HG02610 (cell line): Measurements from ENCODE around the gene TSPAN4.

ENCODE experiments used
- ATAC-seq: cut with Tn5 transposase; IDR thresholded peaks from one replicate; pipeline ENCODE4 v1.9.1; 2021; ENCODE audit warnings: mild to moderate bottlenecking, moderate library complexity; ENCODE audit not compliant: unreplicated experiment

The TSPAN4 gene, protein sequence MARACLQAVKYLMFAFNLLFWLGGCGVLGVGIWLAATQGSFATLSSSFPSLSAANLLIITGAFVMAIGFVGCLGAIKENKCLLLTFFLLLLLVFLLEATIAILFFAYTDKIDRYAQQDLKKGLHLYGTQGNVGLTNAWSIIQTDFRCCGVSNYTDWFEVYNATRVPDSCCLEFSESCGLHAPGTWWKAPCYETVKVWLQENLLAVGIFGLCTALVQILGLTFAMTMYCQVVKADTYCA

DNA sequence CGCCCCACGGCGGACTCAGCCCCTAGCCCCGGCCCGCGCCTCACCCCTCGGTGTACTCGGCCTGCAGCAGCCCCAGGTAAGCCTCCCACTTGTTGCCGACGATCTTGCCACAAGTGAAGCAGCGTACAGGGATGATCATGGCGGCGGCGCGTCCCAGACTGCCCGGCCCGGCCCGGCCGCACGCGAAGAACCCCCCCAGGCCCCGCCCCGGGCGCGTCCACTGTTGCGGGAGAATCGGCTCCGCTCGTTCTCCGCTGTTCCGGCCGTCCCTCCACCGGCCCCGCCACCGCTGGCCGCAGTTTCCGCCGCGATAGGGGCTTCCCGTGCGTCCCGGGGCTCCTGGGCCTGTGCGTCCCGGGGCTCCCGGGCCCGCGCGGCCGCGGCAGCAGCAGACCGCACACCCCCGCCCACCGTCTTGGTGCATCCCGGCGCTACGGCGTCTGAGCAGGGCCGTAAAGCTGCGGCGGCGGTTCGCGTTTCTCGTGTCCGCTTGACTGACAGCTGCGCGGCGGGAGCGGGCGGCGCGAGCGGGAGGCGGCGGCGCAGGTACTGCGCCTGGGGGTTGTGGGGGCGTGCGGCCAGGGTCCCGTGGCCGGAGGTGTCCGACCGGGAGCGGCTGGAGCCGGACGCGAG lies at the start of gene TSPAN4, which contains the start of gene POLR2L:
TSPAN4 (plus strand) TSS at position 483 of the 633 bp plus-strand sequence. CDS start 7,453 bp downstream, outside the sequence.
POLR2L (minus strand) TSS at position 160 of the 633 bp plus-strand sequence; CDS start at position 139, 21 bp downstream.
- ATAC-seq = peak; percentile 58

DNA sequence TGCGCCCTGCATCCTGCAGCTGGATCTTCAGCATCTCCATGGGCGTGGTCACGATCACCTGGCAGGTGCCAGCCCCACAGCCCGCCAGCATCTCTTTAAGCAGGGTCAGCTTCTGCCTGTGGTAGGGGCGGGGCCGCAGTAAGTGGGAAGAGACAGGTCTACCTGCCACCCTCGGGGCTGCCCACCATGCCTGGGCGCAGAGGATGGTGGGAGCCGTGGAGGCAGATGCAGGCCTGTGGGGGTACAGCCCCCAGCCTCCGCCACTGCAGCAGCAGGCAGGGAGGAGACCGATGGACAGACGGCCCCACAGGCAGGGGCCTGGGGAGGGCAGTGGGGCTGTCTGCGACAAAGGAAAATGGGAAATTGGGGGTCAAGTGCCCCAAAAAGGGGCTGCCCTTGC lies 49.8 kb upstream of the TSPAN4 start:
- no peak for ATAC-seq

DNA sequence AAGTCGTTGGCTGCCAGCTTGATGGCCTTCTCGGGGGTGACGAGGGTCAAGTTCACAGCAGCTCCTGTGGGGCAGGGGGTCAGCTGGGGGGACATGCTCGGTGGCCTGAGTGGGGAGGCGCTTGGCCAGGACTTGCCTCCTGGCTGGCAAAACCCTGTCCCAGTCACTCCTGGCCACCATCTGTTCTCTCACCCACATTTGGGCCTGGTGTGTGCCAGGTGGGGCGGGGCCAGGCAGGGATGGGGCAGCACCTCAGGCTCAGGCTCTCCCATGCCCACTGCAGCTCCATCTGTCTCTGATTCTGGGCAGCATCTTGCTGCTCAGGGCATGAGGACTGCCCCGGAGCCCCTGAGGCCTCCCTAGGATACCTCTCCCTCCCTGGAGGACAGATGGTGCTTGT lies 49.1 kb upstream of the TSPAN4 start:
- no peak for ATAC-seq

DNA sequence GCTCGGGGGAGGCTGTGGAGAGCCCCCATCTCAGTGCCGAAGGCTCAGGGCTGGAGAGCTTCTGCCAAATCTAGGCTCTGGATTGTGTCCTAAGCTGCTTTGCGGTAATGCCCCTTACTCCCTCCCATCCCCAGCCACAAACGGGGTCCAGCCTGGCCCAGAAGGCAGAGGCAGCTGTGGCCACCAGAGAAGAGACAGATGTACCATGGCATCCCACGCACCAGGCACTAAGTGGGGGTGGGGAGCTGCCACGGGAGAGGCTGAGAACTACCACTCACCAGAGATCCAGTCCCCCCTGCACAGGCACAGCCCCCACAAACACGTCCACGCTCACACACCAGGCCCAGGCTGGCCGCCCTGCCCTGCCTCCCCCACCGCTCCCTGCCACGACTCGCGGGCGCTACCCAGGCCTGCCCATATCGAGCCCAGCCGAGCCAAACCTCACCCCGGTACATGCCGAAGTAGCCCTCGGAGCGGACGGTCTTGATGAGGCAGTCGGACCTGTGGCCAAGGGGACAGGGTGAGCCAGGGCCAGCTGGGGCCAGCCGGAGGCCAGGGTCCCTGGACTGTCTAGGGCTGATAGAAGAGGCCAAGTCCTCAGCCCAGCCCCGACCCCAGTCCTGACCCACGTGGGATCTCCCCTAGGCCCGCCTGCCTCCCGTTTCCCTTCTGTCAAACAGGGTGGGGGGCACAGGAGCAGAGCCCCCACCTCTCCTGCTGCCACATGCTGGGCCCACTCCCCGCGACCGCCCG lies 48.5 kb upstream of the TSPAN4 start:
- ATAC-seq = no peak

DNA sequence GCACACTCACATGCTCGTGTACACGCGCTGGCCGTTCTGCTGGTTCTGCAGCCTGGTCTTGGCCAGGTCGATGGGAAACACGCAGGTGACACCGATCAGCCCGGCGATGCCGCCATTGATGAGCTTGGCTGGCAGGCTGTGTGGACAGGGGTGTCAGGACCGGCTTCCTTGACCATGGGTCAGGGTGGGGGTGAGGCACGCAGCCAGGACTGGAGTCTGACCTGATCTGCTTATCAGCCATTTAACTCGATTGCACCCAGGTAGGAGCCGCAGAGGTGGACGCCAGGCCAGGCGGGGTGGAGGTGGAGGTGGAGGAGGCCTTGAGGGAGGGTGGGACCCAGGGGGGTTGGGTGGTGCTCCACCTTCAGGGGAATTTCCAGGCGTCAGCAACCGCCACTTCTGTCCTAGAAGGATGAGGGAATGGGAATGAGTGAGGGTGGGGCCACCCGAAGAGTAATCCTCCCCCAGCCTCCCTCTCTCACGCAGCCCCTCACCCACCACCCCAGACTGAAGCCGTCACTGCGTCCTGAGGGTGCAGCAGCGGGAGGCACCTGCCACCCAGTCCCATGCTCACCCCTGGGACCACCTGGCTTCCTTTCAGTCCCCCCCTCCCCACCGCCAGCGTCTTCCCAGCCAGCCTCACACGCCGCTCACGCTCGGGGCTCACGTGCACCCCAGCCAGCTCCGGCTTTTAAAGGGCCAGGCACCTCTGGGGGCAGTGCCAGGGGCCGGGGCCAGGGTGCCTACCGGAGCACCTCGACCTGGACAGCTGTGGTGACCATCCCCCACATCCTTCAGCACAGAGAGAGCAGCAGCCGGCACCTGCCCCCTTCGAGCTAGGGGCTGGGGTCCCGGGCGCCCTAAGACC lies 47.7 kb upstream of the TSPAN4 start:
- ATAC-seq = no peak

DNA sequence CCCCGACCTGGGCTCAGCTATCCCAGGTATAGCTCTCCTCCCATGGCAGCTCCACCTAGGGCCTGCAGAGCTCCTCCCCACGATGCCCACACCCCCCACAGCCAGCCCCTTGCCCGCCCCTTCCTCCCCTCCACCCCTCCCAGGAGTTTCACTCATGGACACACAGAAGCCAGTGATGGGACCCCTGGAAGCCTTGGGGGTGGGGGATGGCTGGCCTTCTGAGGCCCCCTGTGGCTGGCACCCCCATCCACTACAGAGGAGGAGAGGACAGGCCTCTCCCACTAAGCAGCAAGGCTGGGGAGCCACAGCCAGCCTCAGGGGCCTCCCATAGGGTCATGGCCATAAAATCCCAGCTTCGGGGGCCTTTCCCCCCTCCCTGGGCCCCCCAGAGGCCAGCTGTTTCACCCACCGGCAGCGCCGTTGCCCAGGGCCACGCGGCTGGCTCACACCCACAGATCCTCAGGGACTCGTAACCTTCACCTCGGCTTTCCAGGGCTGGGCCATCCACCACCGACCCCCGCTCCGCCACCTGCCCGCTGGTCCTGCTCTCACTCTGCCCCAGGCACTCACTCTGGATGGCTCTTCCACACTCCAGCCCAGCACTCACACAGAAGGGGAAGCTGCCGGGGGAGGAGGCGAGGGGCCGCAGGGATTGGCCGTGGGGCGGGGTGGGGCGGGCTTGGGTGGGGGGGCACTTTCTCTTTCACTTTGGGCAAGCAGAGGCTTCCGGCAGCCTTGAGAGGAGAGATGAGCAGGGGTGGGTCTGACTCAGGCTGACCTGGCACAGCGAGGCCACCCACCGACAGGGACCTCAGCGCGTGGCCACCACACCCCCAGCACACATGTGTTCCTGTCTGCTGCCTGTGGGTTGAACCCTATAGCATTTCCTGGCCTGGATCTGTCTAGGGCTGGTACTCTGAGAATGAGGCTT lies 46.8 kb upstream of the TSPAN4 start:
- ATAC-seq = peak; percentile 24

DNA sequence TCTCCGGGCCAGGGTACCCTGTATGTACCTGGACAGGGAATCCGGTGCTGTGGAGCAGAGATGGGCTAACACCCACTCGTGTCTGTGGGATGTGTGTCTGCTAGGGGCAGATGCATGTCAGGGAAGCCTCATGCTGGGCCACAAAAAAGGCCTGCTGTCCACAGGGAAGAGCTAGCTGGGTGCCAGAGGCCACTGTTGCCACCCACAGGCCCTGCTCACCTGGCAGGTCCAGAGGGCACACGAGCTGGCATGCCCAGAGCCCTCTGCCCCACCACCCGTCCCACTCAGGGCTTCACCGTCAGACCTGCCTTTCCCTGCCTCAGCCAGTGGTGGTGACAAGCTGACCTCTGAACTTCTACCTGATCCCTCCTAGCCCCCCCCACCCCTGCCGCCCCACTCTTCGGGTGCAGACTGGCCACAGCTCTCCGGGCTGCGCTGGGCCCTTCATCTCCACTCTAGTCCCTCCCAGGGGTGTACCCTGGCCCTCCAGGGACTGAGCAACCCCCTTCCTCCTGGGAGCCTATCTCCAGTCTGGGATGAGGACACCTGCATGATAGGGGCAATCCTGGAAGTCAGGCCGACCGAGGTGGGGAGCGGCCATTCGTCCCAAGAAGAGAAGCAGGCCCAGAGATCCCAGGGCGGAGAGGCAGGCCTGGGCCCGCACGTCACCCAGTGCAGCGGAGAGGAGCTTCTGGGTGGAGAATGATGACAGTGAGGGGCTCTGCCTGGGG lies 45.9 kb upstream of the TSPAN4 start:
- ATAC-seq = no peak

DNA sequence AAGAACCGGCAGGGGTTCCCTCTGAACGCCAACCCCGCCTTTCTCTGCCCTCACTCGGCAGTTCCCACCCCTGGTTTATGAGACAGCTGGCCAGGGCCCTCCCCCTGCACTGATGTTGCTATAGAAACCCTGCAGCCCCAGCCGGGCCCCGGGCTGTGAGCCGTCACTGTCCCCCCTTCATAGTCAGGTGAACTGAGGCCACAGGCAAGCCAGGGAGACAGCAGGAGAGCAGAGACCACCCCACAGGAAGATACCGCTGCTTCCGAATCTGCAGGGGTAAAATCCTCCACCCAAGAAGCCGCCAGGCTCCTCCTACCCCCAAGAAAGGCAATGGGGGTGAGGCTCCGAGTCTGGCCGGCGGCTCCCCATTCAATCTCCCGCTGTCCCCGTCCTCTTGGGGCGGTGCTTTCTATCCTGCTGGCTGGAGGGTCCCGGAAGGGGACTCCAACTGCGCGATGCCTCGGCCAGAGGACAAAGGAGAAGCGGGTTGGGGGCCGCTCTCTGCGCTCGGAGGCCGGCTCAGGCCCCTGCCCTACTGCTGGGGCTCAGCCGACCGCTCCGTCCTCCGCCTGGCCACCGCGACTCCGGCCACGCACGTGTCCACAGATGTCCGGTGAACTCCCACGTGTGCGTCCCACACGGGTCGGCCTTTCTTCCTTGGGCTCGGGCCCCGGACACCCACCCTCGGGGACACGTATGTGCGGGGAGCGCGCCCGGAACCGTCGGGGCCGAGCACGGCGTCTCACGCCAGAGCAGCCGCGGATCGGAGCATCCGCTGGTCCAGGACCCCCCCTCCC lies 45.2 kb upstream of the TSPAN4 start:
- peak; percentile 34 for ATAC-seq

DNA sequence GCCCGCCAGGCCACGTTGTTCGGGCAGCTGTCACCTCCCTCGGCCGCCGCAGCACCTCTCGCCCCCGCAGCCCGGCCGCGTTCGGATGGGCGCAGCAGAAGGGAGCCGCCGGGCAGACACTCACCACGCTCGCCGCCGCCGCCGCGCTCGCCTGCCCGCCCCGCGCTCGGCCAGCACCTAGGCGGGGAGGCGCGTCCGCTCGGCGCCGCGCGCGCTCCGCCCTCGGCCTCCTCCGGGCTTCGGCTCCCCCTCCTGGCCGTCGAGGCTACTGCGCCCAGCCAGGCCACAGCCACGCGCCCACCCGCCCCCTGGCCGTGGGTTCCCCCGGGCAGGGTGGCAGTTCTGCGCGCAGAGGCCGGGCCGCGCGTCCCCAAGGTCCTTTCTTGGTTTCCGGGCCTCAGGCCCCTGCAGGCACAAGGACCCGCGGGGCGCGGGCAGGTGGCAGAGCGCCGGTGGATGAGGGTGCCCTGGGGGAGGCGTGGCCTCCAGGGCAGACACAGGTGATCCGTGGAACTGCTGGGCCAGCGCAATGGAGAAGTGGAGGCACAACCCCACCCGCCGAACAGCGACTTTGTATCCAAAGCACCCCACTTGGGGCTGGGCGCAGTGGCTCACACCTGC lies 44.4 kb upstream of the TSPAN4 start, which contains the start of gene SLC25A22:
SLC25A22 (minus strand) TSS at position 189 of the 621 bp plus-strand sequence. CDS start 3,275 bp downstream, outside the sequence.
- ATAC-seq = peak; percentile 61

DNA sequence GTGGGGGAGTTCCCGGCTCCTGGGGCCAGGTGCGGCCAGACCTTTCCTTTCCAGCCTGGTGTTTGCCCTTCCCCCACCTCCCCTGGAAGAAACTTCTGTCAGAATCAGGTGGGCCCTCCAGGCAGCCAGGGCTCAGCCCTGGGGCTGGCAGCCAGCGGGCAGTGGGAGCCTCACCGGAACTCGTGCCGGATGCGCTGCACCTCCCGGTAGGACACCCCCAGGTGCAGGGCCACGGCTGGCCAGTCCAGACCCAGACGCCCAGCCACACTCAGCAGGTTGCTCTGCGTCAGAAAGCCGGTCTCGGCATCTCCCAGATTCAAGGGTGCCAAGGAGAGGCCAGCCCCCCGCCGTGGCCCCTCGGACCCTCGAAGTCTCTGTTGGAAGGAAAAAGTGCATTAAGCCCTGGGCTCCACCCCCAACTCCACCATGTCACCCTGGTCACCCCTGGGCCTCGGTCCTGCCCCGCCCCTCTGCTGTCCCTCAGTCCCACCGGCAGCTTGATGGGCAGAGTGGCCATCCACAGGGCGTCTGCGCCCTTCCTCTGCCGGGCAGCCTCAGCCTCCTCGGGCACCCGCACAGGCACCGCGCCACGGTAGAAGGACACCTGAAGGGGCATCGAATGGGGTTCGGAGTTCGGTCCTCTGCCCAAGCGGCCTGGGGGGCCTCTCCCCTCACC lies 42.9 kb upstream of the TSPAN4 start:
- no peak for ATAC-seq

DNA sequence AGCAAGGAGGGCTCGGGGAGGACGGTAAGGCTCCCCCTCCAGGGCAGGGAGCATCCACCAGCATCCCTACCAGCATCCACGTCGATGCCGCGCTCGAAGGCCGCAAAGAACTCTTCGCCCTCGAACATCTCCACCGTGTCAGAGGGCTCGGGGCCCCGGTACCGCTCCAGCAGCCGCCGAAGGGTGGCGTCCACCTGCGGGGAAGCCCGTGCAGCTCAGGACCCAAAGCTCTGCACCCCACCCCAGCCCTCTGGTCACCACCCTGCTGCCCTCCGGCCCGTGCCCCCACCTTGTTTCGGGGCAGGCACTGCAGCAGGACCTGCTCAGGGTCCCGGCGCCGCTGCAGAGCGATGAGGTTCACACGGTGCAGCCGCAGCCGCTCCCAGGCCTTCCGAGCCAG lies 42.2 kb upstream of the TSPAN4 start:
- no peak for ATAC-seq

DNA sequence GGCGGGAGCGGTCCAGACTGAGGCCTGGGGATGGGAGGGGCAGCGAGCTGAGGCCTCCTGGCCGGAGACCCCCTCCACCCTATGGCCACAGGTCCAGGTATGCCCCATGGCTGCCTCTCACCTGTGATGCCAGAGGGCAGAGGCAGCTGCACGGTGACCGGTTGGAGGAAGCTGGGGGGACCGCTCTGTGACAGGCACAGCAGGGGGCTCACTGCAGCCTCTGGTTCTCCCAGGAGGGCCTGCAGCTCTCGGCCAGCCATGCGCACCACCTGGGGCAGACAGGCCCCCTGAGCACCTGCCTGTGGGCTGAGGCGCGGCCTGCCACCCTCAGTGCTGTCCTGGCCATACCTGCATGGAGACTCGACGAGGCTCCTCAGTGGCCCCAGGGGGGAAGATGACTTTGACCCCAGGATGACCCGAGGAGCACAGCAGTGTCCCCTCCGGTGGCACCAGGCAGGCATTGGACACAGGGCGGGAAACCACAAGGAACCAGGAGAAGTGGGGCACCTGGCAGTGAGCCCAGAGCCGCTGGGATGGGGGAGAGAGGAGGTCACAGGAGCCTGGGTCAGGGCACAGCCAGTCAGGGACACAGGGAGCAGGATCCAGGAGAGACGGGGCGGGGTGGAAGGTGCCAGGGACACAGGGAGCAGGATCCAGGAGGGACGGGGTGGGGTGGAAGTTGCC lies 41.4 kb upstream of the TSPAN4 start:
- no peak for ATAC-seq

DNA sequence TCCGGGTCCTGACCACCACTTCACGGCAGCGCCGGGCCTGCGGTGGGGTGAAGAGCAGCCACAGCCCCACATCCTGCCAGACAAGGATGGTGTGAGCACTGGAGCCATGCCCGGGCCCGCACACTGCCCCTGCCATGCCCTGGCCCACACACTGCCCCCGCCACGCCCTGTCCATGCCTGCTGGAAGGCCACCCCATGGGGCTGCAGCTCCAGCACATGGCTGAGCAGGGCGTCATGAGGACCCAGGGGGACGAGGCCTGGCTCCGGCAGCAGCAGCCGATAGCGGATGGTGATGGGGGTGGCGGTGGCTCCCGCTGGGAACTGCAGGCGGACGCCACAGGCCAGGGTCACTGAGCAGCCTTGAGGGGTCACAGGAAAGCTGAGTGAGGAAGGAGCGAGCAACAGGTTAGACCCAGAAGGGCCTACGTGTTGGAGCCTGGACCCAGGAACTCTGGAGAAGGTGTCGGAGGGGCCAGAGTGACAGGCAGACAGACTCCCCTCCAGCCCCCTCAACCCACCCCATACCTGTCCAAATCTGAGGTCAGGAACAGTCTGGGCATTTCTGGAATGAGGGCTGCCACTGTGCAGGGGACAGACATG lies 40.5 kb upstream of the TSPAN4 start:
- no peak for ATAC-seq

DNA sequence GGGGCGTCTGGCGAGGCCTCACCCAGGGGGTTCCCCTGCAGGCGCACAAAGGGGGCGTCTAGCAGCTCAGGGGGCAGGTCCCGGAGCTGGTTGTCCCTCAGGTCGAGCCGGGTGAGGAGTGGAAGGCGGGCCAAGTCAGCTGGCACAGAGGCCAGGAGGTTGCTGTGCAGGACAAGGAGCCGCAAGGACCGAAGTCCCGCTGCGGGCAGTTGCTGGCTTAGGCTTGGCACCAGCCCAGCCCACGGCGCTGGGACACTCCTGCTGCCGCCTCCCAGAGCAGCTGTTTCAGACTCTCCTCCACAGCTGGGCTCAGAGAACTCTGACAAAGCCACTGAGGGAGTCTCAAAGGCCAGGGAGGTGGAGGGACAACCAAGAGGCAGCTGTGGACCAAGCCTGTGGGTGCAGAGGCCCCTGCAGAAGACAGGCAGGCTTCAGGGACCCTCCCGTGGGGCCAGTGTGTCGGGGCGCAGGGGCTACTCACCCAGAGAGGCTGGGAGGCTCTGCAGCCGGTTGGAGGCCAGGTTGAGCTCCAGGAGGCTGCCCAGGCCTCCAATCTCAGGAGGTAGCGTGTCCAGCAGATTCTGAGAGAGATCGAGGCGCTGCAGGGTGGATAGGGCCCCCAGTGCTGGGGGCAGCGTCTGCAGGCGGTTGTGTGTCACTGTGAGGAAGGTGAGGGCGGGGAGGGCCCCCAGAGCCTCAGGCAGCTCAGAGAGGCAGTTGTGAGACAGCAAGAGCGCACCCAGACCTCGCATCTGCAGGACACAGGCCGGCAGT lies 39.8 kb upstream of the TSPAN4 start:
- no peak for ATAC-seq

DNA sequence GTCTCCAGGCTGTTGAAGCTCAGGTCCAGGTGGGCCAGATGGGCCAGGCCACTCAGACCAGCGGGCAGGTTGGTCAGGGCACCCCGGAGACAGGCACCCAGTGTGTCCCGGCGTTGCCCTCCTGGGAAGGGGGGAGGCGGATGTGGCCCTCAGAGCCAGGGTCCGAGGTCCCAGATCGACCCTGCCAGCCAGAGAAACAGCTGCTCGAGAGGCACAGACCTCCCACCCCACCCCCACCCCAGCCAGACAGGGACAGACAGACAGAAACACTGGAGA lies 39.2 kb upstream of the TSPAN4 start:
- ATAC-seq = no peak
